GM10248 (cell line): ENCODE measurements around the gene ZNF302.
"Not testable (repeated sequence)": the region's sequence is repeated elsewhere in the genome, so short reads cannot be mapped to it uniquely, and the experiment has no call there.

Source experiments
- CTCF ChIA-PET: fragments of 300-600 bp; sonication (Branson Sonifier 250); formaldehyde crosslinking; extraction: SDS; loops from one replicate; lab custom pipeline; 2021; ENCODE audit warnings: antibody characterized with exemption; lab: Yijun Ruan, JAX
- POLR2A ChIA-PET: fragments of 350-650 bp; sonication (Branson Sonifier 250); formaldehyde crosslinking; extraction: SDS; loops from one replicate; lab custom pipeline; 2020; ENCODE audit warnings: antibody characterized with exemption; lab: Yijun Ruan, JAX
- DNase-seq: peaks from one replicate; pipeline ENCODE4 v3.0.0; 2012; ENCODE audit errors: extremely low spot score
- CTCF ChIP-seq: IDR thresholded peaks from 2 replicates; pipeline ENCODE4 v1.5.1; 2012; ENCODE audit warnings: mild to moderate bottlenecking, low read depth; ENCODE audit errors: extremely low read depth, missing control alignments, control extremely low read depth

Gene ZNF302

DNA sequence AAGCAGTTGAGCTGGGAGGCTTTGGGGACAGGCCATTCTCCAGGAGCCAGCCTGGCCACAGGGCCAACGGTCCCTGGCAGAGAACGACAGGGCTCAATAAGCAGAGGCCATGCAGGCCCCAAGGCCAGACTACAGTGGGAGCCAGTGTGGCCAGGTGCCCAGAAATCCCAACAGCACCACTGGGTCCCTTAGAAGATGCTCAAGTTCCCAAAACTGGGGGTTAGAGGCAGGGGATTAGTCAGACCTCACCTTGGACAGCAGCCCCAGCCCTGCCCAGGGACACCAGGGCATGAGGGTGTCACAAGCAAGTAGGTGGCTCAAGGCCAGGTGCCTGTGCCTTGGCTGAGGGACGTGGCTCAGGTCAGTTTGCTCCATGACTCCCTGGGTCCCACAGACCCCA is 13.3 kb upstream of the ZNF302 start:
- no peak for TF ChIP-seq CTCF
- CTCF ChIA-PET: interaction anchor here (0.7 to 3.5 kb wide), 2 partner anchors 9 to 24 kb away, joined by 3 to 14 read pairs; no protein-coding TSS in a partner anchor
- no peak for DNase-seq
- POLR2A ChIA-PET: no interaction called here

DNA sequence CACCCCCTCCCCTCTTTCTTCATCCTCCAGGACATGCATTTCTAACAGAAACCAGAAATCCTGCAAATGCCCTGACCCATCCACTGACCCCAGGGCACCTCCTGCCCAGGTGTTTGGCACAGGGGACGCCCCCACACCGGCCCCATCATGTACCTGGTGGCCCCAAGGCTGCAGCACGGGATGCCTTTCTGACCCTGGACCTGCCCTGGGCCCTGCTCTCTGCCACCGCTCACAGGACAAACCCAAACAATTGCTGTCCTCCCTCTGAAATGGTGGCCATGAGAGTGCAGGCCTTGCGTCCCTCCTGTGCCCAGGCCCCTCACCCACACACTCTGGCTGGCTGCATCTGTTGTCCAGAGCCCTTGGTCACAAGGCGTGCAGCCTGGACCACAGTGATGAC is 12.6 kb upstream of the ZNF302 start:
- no peak for DNase-seq
- ChIA-PET CTCF (interaction anchor here (1.1 kb wide), 1 partner anchor 12 kb away, joined by 3 read pairs; no protein-coding TSS in a partner anchor), POLR2A (no interaction called here)
- no peak for TF ChIP-seq CTCF

DNA sequence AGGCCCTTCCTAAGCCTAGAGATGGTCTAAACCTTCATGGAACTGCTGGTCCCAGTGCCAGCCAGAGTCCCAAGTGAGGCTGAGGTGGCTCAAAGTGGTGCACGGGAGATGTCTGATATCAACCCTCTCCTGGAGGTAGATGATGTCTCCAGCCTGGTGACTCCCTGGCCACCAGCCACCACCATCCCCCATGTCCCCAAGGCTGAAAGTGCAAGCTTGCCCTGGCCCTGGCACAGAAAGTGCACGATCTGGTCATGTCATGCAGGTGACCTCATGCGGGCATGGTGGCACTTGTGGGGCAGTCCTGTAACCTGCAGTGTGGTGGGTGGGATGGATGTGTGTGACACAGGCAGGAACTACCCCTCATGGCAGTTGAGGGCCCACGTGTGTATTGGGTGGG is 12.2 kb upstream of the ZNF302 start:
- POLR2A ChIA-PET: interaction anchor here (0.5 kb wide), 1 partner anchor 1932 kb away, joined by 3 read pairs; no protein-coding TSS in a partner anchor
- CTCF ChIA-PET: interaction anchor here (1.1 kb wide), 1 partner anchor 13 kb away, joined by 3 read pairs; no protein-coding TSS in a partner anchor
- DNase-seq: not testable (repeated sequence)

DNA sequence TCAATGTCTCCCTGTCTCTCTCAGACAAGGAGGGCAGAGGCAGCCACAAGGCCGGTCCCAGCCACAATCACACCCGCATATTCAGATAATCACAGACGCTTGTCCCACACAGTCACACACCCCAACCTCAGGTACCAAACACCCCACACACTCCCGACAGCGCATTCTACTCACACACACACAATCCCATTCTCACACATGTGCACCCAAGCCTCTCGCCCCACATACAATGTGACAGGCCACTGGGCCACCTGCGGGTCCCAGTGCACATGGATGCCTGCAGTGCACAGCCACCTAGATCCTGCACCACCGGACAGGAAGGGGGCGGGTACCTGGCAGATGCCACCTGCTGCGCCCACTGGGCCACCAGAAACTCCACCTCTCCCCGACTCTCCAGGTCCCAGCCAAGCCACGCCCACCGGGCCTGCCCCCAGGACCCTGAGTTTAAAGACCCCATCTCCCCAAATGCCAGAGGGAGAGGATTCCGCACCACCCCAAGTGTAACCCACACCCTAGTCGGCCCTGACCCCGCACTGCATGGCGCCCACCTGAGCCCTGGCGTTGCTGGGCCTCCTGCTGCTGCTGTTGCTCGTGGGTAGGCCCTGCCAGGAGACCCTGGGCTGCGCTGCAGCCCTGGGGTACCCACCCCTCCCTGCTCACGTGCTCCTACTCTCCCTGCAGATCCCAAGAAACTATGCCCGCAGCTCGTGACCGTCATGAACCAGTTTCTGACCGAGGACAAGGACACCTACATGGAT is 11.1 kb upstream of the ZNF302 start:
- ChIA-PET POLR2A (no interaction called here), CTCF (interaction anchor here (1.0 to 1.9 kb wide), 2 partner anchors 27 to 46 kb away, joined by 3 to 5 read pairs; no protein-coding TSS in a partner anchor)
- no peak for DNase-seq
- TF ChIP-seq CTCF: no peak

DNA sequence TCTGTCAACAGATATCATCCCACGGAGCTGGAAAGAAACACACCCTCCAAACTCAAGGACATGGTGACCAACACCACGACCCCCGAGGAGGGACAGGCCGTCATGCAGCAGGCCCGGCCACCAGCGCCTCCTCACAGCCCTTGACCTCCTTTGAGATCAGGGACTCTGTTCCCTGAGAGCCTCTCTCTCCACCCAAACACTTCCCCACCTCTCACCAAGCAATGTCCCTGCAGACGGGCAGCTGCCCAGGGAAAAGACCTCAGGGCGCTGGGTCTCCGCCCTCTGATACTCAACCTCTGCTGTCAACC is 10.6 kb upstream of the ZNF302 start:
- no peak for DNase-seq
- POLR2A ChIA-PET: no interaction called here
- CTCF ChIA-PET: interaction anchor here (1.0 to 1.9 kb wide), 2 partner anchors 27 to 46 kb away, joined by 3 to 5 read pairs; no protein-coding TSS in a partner anchor
- TF ChIP-seq CTCF: no peak

- no peak for TF ChIP-seq CTCF
- no peak for DNase-seq
- ChIA-PET CTCF (interaction anchor here (0.6 to 1.9 kb wide), 3 partner anchors 28 to 1522 kb away, joined by 3 to 5 read pairs (median 3); no protein-coding TSS in a partner anchor), POLR2A (no interaction called here)
Observed at GRCh38 chr19:34667349-34668076, 10.0 kb upstream of the ZNF302 start.

GRCh38 chr19:34668077-34668689 is 9.3 kb upstream of the ZNF302 start:
- DNase-seq, POLR2A ChIA-PET: not testable (repeated sequence)
- CTCF ChIA-PET: interaction anchor here (0.8 to 1.9 kb wide), 2 partner anchors 30 to 45 kb away, joined by 3 to 5 read pairs; no protein-coding TSS in a partner anchor

GRCh38 chr19:34668690-34669089 is 8.8 kb upstream of the ZNF302 start:
- POLR2A ChIA-PET: not testable (repeated sequence)
- CTCF ChIA-PET: interaction anchor here (0.8 kb wide), 1 partner anchor 30 kb away, joined by 3 read pairs; no protein-coding TSS in a partner anchor

More at GRCh38 chr19:34668690-34669089, 8.8 kb upstream of the ZNF302 start:
- not testable (repeated sequence) for DNase-seq
